GM19397 (cell line): ENCODE results near the gene OR10P1.

ENCODE experiments used
- ATAC-seq: cut with Tn5 transposase; IDR thresholded peaks from one replicate; pipeline ENCODE4 v1.9.1; 2021; ENCODE audit warnings: mild to moderate bottlenecking, moderate library complexity; ENCODE audit not compliant: unreplicated experiment

Gene OR10P1

GRCh38 chr12:55684761-55685370, 48.2 kb downstream of the OR10P1 start:
- no peak for ATAC-seq

GRCh38 chr12:55685671-55686070, 49.0 kb downstream of the OR10P1 start:
- ATAC-seq = no peak

- ATAC-seq = no peak
These were observed 49.8 kb downstream of the OR10P1 start for GRCh38 chr12:55686366-55687010.
